ENCODE measurements around the gene ZNF236.

GRCh38 chr18:76837071-76837470, 14.7 kb downstream of the ZNF236 start:
- TF ChIP-seq POLR2A (IDR thresholded peaks at IDR 0.05) (no peak), POLR2AphosphoS5 (IDR thresholded peaks at IDR 0.05) (no peak), EP300 (IDR thresholded peaks at IDR 0.05) (no peak)
- TF ChIP-seq, protein P1, sequence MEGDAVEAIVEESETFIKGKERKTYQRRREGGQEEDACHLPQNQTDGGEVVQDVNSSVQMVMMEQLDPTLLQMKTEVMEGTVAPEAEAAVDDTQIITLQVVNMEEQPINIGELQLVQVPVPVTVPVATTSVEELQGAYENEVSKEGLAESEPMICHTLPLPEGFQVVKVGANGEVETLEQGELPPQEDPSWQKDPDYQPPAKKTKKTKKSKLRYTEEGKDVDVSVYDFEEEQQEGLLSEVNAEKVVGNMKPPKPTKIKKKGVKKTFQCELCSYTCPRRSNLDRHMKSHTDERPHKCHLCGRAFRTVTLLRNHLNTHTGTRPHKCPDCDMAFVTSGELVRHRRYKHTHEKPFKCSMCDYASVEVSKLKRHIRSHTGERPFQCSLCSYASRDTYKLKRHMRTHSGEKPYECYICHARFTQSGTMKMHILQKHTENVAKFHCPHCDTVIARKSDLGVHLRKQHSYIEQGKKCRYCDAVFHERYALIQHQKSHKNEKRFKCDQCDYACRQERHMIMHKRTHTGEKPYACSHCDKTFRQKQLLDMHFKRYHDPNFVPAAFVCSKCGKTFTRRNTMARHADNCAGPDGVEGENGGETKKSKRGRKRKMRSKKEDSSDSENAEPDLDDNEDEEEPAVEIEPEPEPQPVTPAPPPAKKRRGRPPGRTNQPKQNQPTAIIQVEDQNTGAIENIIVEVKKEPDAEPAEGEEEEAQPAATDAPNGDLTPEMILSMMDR (IDR thresholded peaks at IDR 0.05), result no peak
